Measurements from ENCODE around the gene WDR20.

- TF ChIP-seq CTCF (IDR thresholded peaks at IDR 0.05; ENCODE audit: insufficient read depth, low read length, poor library complexity, severe bottlenecking) (no peak), EZH2phosphoT487 (conservative IDR thresholded peaks at IDR 0.05; ENCODE audit: low read length) (no peak)
Measured at GRCh38 chr14:102090713-102091112, 49.0 kb upstream of the WDR20 start.
